Ureter (tissue), 1 donor: ENCODE results near the gene GPI. TPM values are rescaled to one million over a fixed set of nuclear protein-coding genes. Genes with fewer than 3 reads are reported as not detected.

Experiments
- DNase-seq: peaks from one replicate; pipeline ENCODE4 v3.0.0-alpha.2; 2020; ENCODE audit warnings: low spot score
- total RNA-seq: library from RNA; stranded (reverse); gene quantifications from one replicate; pipeline ENCODE4 v1.2.4, GENCODE V29; 2023
- donor health status: DM: yes; HTN: yes; CAD: no.

The GPI gene
- total RNA-seq, 1 donor from 2014 or later = 229 TPM

GRCh38 chr19:34404109-34404909, 39.3 kb downstream of the GPI start, which contains the start of gene PDCD2L:
TSS of gene PDCD2L (plus strand) at chr19:34404399. CDS start at chr19:34404431, 32 bp downstream.
- DNase-seq = peak; percentile 92

- no peak for DNase-seq
These were observed 41.1 kb downstream of the GPI start for GRCh38 chr19:34405892-34406660.

- no peak for DNase-seq
These were observed 43.4 kb downstream of the GPI start for GRCh38 chr19:34408411-34408810.

- DNase-seq = no peak
These were observed 44.5 kb downstream of the GPI start for GRCh38 chr19:34409189-34410164.

- no peak for DNase-seq
These were observed 46.2 kb downstream of the GPI start for GRCh38 chr19:34411216-34411615.

GRCh38 chr19:34416021-34416545, 51.1 kb downstream of the GPI start:
- DNase-seq = no peak

- DNase-seq = no peak
These were observed 53.3 kb downstream of the GPI start for GRCh38 chr19:34418300-34418699.

GRCh38 chr19:34426096-34426661, 61.2 kb downstream of the GPI start:
- DNase-seq = no peak

GRCh38 chr19:34428549-34429285, 63.7 kb downstream of the GPI start:
- DNase-seq = no peak

- no peak for DNase-seq
These were observed 64.6 kb downstream of the GPI start for GRCh38 chr19:34429553-34429952.

GRCh38 chr19:34430738-34431625, 66.0 kb downstream of the GPI start:
- no peak for DNase-seq

GRCh38 chr19:34431681-34432402, 66.8 kb downstream of the GPI start:
- no peak for DNase-seq

GRCh38 chr19:34432797-34433196, 67.8 kb downstream of the GPI start:
- DNase-seq = no peak

- DNase-seq = no peak
These were observed 71.7 kb downstream of the GPI start for GRCh38 chr19:34436716-34437115.

- no peak for DNase-seq
These were observed 83.2 kb downstream of the GPI start for GRCh38 chr19:34448191-34448590.
